Stomach (tissue), 9 donors: ENCODE data around the gene KNOP1. TPM values are rescaled to one million over a fixed set of nuclear protein-coding genes. Genes with fewer than 3 reads are reported as not detected.

Experiments
- DNase-seq, 2 donors: peaks; one replicate each; pipeline versions ENCODE4 v3.0.0 to v3.0.0-alpha.2; 2013 to 2019
- H3K27ac ChIP-seq, 5 donors: fragments of 200-600 bp in 4 of 5; sonication (generic) in 4 of 5; one replicate each; pipeline ENCODE4 v1.5.1; 2013 to 2019; ENCODE audit warnings: mild to moderate bottlenecking in 1 of 5, moderate library complexity in 1 of 5
- H3K27me3 ChIP-seq, 3 donors: fragments of 200-600 bp; sonication (generic); one replicate each; pipeline ENCODE4 v1.5.1; 2017 to 2019; ENCODE audit warnings: mixed run types in 1 of 3
- H3K36me3 ChIP-seq, 4 donors: fragments of 200-600 bp; sonication (generic); 1 replicate in 3 of 4; 2 replicates in 1 of 4; pipeline ENCODE4 v1.5.1; 2016 to 2019
- H3K4me1 ChIP-seq, 4 donors: fragments of 200-600 bp; sonication (generic); one replicate each; pipeline ENCODE4 v1.5.1; 2016 to 2019
- H3K4me3 ChIP-seq, 4 donors: fragments of 200-600 bp; sonication (generic) in 3 of 4; one replicate each; pipeline ENCODE4 v1.5.1; 2016 to 2019; ENCODE audit warnings: mild to moderate bottlenecking in 1 of 4
- H3K9me3 ChIP-seq, 4 donors: fragments of 200-600 bp; sonication (generic); one replicate each; pipeline ENCODE4 v1.5.1; 2016 to 2019
- CTCF ChIP-seq, 7 experiments: fragments of 450-650 bp in 4 of 7; fragments of 200-600 bp in 3 of 7; sonication (generic) in 3 of 7; IDR thresholded peaks; one replicate each; pipeline ENCODE4 v1.5.1; 2016 to 2019; ENCODE audit warnings: antibody characterized with exemption in 7 of 7, control low read depth in 2 of 7, mild to moderate bottlenecking in 1 of 7
- EP300 ChIP-seq: sonication (generic); formaldehyde crosslinking; IDR thresholded peaks from one replicate; pipeline ENCODE4 v1.6.1; 2017; ENCODE audit warnings: antibody characterized with exemption
- POLR2A ChIP-seq, 4 donors: fragments of 450-650 bp; IDR thresholded peaks; one replicate each; pipeline ENCODE4 v1.6.1; 2016; ENCODE audit warnings: antibody characterized with exemption in 4 of 4, control low read depth in 2 of 4, mild to moderate bottlenecking in 1 of 4, moderate library complexity in 1 of 4
- POLR2AphosphoS5 ChIP-seq, 3 donors: sonication (generic); formaldehyde crosslinking; IDR thresholded peaks; one replicate each; pipeline ENCODE4 v1.6.1; 2016; ENCODE audit warnings: antibody characterized with exemption in 3 of 3
- WGBS, 5 donors: extraction: QIAGEN DNeasy Blood & Tissue Kit in 3 of 5; methylation state at CpG; one replicate each; pipeline versions ENCODE4 v1.1.5 to v1.1.7; 2013 to 2018; 5-methylcytosine and 5-hydroxymethylcytosine counted together
- intact Hi-C: fragments of 100-400 bp; cut with DNase I; formaldehyde crosslinking; loops from one replicate; pipeline ENCODE4 v1.15.1; 2023; ENCODE audit warnings: low total_unique reads
- polyA plus RNA-seq, 3 donors: library from polyadenylated mRNA; stranded (reverse); fragments of 200-250 nt; gene quantifications; one replicate each; pipeline ENCODE4 v1.2.3, GENCODE V29; 2013
- total RNA-seq, 5 donors: library from RNA; depleted of rRNA; stranded (reverse); fragments of >200 nt; gene quantifications; one replicate each; pipeline versions ENCODE4 v1.1.0 to v1.2.3, GENCODE V29; 2014 to 2016
- donor health status: healthy with polysubstance abuse.
- donor health status: Bipolar disorder and iron deficiency.
- donor health status: healthy.

The KNOP1 gene
- total and polyA plus RNA-seq, 8 donors = 7.2 to 26.3 (median 13.3) TPM

- intact Hi-C loops = no loop called here
- no peak for DNase-seq
- 76 to 84% (median 81%) methylated on average over 16 to 18 of the region's 18 CpGs for WGBS, 5 donors
- Histone ChIP-seq H3K27ac (no peak overlapping the region), H3K27me3 (no peaks in the 10 kb centered on the region), H3K4me1 (peaks cover 0 to 11% (median 0%) of the 10 kb centered on the region in 4 donors), H3K4me3 (no peak overlapping the region), H3K36me3 (peaks cover 38 to 88% (median 82%) of the 10 kb centered on the region in 4 donors), H3K9me3 (peaks cover 0 to 5% (median under 1%) of the 10 kb centered on the region in 4 donors)
- no peak for TF ChIP-seq POLR2AphosphoS5 (IDR thresholded peaks at IDR 0.05)
- TF ChIP-seq CTCF (IDR thresholded peaks at IDR 0.05) = no peak
- TF ChIP-seq EP300 = no peak
- no peak for TF ChIP-seq POLR2A (IDR thresholded peaks at IDR 0.05)
Measured at GRCh38 chr16:19688396-19689024, 29.5 kb downstream of the KNOP1 start.

GRCh38 chr16:19687279-19687678 lies 30.7 kb downstream of the KNOP1 start:
- DNase-seq = no peak
- no peak overlapping the region for H3K4me3 ChIP-seq
- TF ChIP-seq EP300 (no peak), POLR2A (IDR thresholded peaks at IDR 0.05) (no peak), CTCF (IDR thresholded peaks at IDR 0.05) (no peak), POLR2AphosphoS5 (IDR thresholded peaks at IDR 0.05) (no peak)
- WGBS, 5 donors = 88 to 91% (median 89%) methylated on average over 7 of the region's 7 CpGs
- peaks cover 0 to 11% (median 0%) of the 10 kb centered on the region in 4 donors for H3K4me1 ChIP-seq
- intact Hi-C loops = no loop called here
- H3K36me3 ChIP-seq = peaks cover 49 to 91% (median 83%) of the 10 kb centered on the region in 4 donors
- no peaks in the 10 kb centered on the region for H3K27me3 ChIP-seq
- H3K9me3 ChIP-seq = peaks cover 0 to 7% (median 2%) of the 10 kb centered on the region in 4 donors
- H3K27ac ChIP-seq = no peak overlapping the region

- Histone ChIP-seq H3K9me3 (peaks cover 0 to 7% (median 2%) of the 10 kb centered on the region in 4 donors), H3K27ac (no peak overlapping the region), H3K36me3 (peaks cover 37 to 86% (median 75%) of the 10 kb centered on the region in 4 donors), H3K4me3 (no peak overlapping the region), H3K27me3 (no peaks in the 10 kb centered on the region), H3K4me1 (peaks cover 0 to 8% (median 0%) of the 10 kb centered on the region in 4 donors)
- WGBS, 5 donors = 96 to 99% (median 97%) methylated on average over 4 of the region's 4 CpGs
- intact Hi-C loops = no loop called here
- DNase-seq = no peak
- TF ChIP-seq EP300 = no peak
- no peak for TF ChIP-seq POLR2A (IDR thresholded peaks at IDR 0.05)
- TF ChIP-seq POLR2AphosphoS5 (IDR thresholded peaks at IDR 0.05) = no peak
- no peak for TF ChIP-seq CTCF (IDR thresholded peaks at IDR 0.05)
Measured at GRCh38 chr16:19685176-19685575, 32.9 kb downstream of the KNOP1 start.

GRCh38 chr16:19683453-19684236 lies 34.4 kb downstream of the KNOP1 start:
- TF ChIP-seq POLR2A (IDR thresholded peaks at IDR 0.05) = no peak
- TF ChIP-seq CTCF (IDR thresholded peaks at IDR 0.05) = no peak
- TF ChIP-seq EP300 = no peak
- TF ChIP-seq POLR2AphosphoS5 (IDR thresholded peaks at IDR 0.05) = no peak
- peaks cover 37 to 79% (median 72%) of the 10 kb centered on the region in 4 donors for H3K36me3 ChIP-seq
- no peaks in the 10 kb centered on the region for H3K4me1 ChIP-seq
- H3K27ac ChIP-seq = no peak overlapping the region
- DNase-seq = no peak
- H3K27me3 ChIP-seq = no peaks in the 10 kb centered on the region
- 90 to 98% (median 95%) methylated on average over 6 of the region's 6 CpGs for WGBS, 5 donors
- peaks cover 0 to 7% (median 2%) of the 10 kb centered on the region in 4 donors for H3K9me3 ChIP-seq
- H3K4me3 ChIP-seq = no peak overlapping the region
- intact Hi-C loops = no loop called here
